ENCODE measurements around the gene ZNF469. TPM values are rescaled to one million over a fixed set of nuclear protein-coding genes. Genes with fewer than 3 reads are reported as not detected.

Gene ZNF469
- total RNA-seq, 4 donors from 2014 or later, result 0.18 to 1.7 (median 0.64) TPM

DNA sequence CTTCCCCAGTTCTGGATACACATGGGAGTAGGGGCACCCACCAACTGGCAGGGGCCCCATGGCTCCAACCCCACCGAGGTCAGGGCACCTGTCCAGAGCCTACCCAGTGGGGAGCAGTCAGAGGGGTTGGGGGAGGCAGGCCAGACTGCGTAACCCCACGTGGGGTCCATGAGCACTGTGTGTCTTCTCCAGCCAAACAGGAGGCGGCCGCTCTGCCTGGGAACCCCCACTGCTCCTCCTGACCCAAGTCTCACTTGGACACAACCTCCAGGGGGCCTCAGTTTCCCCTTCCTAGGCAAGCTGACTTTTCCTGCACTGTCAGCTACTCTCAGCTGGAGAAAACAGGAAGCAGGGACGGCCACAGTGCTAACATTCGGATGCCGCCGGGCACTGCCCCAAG lies 7.5 kb downstream of the ZNF469 start:
- H3K4me1 ChIP-seq, result no peaks in the 10 kb centered on the region
- no peaks in the 10 kb centered on the region for H3K36me3 ChIP-seq
- no peak overlapping the region for H3K4me3 ChIP-seq
- H3K27ac ChIP-seq, result no peak overlapping the region
- no peaks in the 10 kb centered on the region for H3K9me3 ChIP-seq
- DNase-seq, result no peak
- TF ChIP-seq POLR2A (IDR thresholded peaks at IDR 0.05), result no peak
- TF ChIP-seq CTCF (IDR thresholded peaks at IDR 0.05), result no peak
- H3K27me3 ChIP-seq, result no peaks in the 10 kb centered on the region

DNA sequence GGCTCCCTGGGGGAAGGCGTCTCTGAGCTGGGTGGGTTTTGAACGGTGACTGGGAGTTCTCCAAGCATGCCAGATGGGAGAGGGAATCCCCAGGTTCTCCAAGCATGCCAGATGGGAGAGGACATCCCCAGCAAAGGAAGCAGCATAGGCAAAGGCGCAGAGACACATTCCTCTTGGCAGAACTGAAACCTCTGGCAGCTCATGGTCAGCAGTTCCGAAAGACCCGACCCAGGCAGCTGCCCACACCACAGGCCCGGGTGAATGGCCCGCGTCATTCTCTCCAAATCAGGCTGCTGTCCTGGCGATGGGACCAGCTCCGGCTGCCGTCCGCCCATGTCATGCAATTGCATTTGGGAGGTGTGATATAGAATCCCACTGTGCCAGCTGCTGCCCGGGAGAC lies 8.0 kb downstream of the ZNF469 start:
- no peak for DNase-seq
- TF ChIP-seq POLR2A (IDR thresholded peaks at IDR 0.05) (no peak), CTCF (IDR thresholded peaks at IDR 0.05) (no peak)
- Histone ChIP-seq H3K4me3 (no peak overlapping the region), H3K27ac (no peak overlapping the region), H3K36me3 (no peaks in the 10 kb centered on the region), H3K27me3 (no peaks in the 10 kb centered on the region), H3K4me1 (no peaks in the 10 kb centered on the region), H3K9me3 (no peaks in the 10 kb centered on the region)

DNA sequence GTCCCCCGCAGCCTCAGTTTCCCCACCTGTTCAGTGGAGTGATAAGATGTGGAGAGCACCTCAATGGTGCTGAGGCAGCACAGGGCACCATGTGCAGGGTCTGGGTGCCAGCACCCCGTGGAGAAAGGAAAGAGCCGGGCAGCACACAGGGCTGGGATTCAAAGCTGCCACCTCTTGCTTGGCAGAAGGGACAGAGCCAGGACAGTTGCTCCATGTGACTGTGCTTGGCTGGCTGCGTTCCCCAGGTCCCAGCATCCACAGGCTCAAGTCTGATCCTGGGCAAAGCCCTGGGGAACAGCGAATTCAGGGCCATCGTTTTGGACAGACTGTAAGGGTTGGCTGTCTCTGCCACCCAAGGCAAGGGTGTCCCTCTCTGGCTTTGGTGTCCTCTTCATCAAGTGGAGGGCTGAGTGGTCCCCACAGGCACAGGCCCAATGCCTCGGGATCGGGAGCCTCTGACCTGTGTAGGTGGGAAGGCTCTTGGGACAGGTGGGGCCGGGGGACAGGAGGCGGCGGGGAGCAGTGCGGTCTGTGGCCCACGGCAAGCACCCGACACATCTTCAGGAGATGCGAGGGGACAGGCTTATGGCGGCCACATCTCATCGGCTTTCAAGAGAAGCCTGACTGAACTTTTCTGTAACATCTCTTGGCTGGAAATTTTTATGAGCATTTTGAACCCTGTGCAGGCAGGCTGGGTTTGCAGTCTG lies 8.5 kb downstream of the ZNF469 start:
- H3K27ac ChIP-seq, result no peak overlapping the region
- no peaks in the 10 kb centered on the region for H3K9me3 ChIP-seq
- H3K4me3 ChIP-seq, result no peak overlapping the region
- no peaks in the 10 kb centered on the region for H3K4me1 ChIP-seq
- no peaks in the 10 kb centered on the region for H3K27me3 ChIP-seq
- TF ChIP-seq POLR2A (IDR thresholded peaks at IDR 0.05) (no peak), CTCF (IDR thresholded peaks at IDR 0.05) (no peak)
- DNase-seq, result no peak
- H3K36me3 ChIP-seq, result no peaks in the 10 kb centered on the region

DNA sequence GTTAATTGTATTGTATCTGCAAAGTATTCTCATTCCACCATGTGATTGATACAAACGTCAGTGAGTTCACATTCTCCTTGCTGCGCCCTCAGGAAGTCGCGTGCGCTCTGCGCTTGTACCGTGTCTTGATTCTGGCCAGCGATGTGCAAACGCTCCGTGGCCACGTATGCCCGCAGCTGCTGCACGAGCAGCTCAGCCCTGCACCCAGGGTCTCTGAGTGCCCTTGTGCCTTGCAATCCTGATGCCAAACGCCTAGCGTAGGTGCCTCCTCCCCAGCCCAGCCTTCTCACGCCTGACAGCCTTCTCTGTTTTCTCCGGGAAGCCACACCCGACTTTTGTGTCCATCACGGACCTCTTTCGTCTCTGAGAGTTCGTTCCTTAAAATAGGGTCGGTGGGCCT lies 9.4 kb downstream of the ZNF469 start:
- no peak overlapping the region for H3K4me3 ChIP-seq
- H3K27me3 ChIP-seq, result no peaks in the 10 kb centered on the region
- H3K9me3 ChIP-seq, result no peaks in the 10 kb centered on the region
- no peak overlapping the region for H3K27ac ChIP-seq
- TF ChIP-seq POLR2A (IDR thresholded peaks at IDR 0.05), result no peak
- no peaks in the 10 kb centered on the region for H3K4me1 ChIP-seq
- no peaks in the 10 kb centered on the region for H3K36me3 ChIP-seq
- no peak for DNase-seq

DNA sequence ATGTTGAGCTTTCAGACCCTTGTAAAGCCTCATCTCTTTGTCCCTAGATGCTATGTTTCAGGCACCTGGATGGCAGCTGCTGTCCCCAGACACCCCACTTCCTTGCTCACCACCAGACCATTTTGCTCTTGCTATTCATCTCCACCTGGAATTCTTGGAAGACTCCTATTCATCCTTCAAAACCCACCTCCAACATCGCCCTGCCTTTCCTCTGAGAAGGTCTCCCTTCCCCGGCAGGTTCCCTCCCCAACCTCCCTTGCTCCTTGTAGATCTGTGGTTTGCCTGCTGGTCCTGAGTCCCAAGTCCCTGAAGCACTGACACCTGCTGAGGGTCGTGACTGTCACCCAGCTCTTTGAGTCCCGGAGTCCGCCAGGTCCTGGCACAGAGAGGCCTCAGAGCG lies 9.9 kb downstream of the ZNF469 start:
- H3K36me3 ChIP-seq, result no peaks in the 10 kb centered on the region
- no peaks in the 10 kb centered on the region for H3K27me3 ChIP-seq
- no peak for TF ChIP-seq CTCF (IDR thresholded peaks at IDR 0.05)
- TF ChIP-seq POLR2A (IDR thresholded peaks at IDR 0.05), result no peak
- H3K9me3 ChIP-seq, result no peaks in the 10 kb centered on the region
- no peak for DNase-seq
- H3K4me3 ChIP-seq, result no peak overlapping the region
- no peaks in the 10 kb centered on the region for H3K4me1 ChIP-seq
- H3K27ac ChIP-seq, result no peak overlapping the region

GRCh38 chr16:88393034-88393433 lies 10.3 kb downstream of the ZNF469 start:
- Histone ChIP-seq H3K4me1 (no peaks in the 10 kb centered on the region), H3K9me3 (no peaks in the 10 kb centered on the region), H3K27ac (no peak overlapping the region), H3K27me3 (no peaks in the 10 kb centered on the region), H3K36me3 (no peaks in the 10 kb centered on the region), H3K4me3 (no peak overlapping the region)
- TF ChIP-seq POLR2A (IDR thresholded peaks at IDR 0.05), result no peak
- TF ChIP-seq CTCF (IDR thresholded peaks at IDR 0.05), result no peak
- DNase-seq, result no peak

Data from Peyer's patch (tissue), 4 donors.